HFF-Myc (cell line): ENCODE data around the gene CELF5.
A peak's percentile ranks its signal among the peaks of the same experiment; 100 is the strongest.
"Not testable (repeated sequence)": the region's sequence is repeated elsewhere in the genome, so short reads cannot be mapped to it uniquely, and the experiment has no call there.

ENCODE experiments used
- DNase-seq: peaks from one replicate; pipeline ENCODE4 v3.0.0-alpha.2; 2011; ENCODE audit warnings: low read depth; ENCODE audit errors: extremely low read depth
- H3K4me3 ChIP-seq: replicated peaks from 2 replicates; pipeline ENCODE4 v1.5.1; 2011; ENCODE audit warnings: low read depth, mild to moderate bottlenecking, control low read depth, low read length
- TF ChIP-seq, protein P1 (sequence below): IDR thresholded peaks from 2 replicates; pipeline ENCODE4 v1.5.1; 2012; ENCODE audit warnings: mild to moderate bottlenecking, low read depth, low read length, control low read depth; ENCODE audit errors: missing control alignments

The CELF5 gene

DNA sequence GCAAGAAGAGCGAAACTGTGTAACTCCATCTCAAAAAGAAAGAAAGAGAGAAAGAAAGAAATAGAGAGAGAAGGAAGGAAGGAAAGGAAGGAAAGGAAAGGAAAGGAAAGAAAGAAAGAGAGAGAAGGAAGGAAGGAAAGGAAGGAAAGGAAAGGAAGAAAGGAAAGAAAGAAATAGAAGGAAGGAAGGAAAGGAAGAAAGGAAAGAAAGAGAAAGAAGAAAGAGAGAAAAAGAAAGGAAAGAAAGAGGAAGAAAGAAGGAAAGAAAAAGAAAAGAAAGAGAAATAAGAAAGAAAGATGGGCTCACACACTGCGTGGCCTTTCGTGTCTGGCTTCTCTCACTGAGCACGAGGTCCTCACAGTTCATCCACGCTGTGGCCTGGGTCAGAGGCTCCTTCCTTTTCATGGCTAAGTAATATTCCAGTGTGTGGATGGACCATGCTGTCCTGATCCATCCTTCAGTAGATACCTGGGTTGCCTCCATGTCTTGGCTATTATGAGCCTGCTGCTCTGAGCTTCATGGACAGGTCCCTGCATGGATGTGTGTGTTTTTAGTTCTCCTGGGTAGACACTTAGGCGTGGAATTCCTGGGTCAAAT lies 74.5 kb downstream of the CELF5 start:
- DNase-seq, result no peak
- no peak overlapping the region for H3K4me3 ChIP-seq
- TF ChIP-seq, protein P1, sequence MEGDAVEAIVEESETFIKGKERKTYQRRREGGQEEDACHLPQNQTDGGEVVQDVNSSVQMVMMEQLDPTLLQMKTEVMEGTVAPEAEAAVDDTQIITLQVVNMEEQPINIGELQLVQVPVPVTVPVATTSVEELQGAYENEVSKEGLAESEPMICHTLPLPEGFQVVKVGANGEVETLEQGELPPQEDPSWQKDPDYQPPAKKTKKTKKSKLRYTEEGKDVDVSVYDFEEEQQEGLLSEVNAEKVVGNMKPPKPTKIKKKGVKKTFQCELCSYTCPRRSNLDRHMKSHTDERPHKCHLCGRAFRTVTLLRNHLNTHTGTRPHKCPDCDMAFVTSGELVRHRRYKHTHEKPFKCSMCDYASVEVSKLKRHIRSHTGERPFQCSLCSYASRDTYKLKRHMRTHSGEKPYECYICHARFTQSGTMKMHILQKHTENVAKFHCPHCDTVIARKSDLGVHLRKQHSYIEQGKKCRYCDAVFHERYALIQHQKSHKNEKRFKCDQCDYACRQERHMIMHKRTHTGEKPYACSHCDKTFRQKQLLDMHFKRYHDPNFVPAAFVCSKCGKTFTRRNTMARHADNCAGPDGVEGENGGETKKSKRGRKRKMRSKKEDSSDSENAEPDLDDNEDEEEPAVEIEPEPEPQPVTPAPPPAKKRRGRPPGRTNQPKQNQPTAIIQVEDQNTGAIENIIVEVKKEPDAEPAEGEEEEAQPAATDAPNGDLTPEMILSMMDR, result no peak

DNA sequence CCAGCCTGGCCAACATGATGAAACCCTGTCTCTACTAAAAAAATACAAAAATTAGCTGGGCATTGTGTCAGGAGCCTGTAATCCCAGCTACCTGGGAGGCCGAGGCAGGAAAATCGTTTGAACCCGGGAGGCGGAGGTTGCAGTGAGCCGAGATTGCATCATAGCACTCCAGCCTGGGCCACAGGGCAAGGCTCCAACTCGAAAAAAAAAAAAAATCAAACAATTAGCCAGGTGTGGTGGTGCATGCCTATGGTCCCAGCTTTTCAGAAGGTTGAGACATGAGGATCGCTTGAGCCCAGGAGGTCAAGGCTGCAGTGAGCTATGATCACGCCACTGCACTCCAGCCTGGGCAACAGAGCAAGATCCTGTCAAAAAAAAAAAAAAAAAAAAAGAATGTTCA lies 76.1 kb downstream of the CELF5 start:
- not testable (repeated sequence) for H3K4me3 ChIP-seq, DNase-seq

DNA sequence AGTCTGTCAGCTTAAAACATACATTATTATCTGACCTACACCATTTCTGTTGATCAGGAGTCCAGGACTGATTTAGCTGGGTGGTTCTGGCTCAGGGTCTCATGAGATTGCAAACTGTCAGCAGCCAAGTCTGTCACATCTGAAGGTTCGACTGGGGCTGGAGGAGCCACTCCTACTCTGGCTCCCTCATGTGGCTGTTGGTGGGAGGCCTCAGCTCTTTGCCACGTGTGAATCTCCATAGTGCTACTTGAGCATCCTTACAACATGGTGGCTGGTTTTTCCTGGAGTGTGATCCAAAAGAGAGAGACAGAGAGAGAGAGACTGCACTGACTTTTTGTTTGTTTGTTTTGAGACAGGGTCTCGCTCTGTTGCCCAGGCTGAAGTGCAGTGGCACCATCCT lies 78.3 kb downstream of the CELF5 start:
- TF ChIP-seq, protein P1, result peak; percentile 15
- no peak overlapping the region for H3K4me3 ChIP-seq
- no peak for DNase-seq

DNA sequence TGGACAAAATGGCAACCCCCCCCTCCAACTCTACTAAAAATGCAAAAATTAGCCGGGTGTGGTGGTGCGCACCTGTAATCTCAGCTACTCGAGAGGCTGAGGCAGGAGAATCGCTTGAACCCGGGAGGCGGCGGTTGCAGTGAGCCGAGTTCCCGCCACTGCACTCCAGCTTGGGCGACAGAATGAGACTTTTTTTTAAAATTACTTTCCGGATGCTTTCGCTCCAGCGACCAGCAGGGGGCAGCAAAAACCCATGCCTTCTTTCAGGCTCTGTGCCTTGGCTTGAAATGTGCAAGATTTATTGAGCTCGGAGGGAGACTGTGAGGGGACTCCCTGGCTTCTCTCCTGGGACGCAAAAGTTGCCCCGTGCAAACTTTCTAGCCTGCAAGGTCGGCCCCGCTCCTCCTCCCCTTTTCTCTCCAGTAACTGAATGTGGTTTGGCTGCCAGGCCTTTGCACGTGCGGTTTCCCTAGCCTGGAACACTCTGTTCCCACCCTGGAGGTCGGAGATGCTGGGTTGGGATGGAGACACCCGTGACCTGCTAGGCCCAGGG lies 80.5 kb downstream of the CELF5 start:
- H3K4me3 ChIP-seq, result no peak overlapping the region
- DNase-seq, result peak; percentile 55
- TF ChIP-seq, protein P1, result peak; percentile 82

DNA sequence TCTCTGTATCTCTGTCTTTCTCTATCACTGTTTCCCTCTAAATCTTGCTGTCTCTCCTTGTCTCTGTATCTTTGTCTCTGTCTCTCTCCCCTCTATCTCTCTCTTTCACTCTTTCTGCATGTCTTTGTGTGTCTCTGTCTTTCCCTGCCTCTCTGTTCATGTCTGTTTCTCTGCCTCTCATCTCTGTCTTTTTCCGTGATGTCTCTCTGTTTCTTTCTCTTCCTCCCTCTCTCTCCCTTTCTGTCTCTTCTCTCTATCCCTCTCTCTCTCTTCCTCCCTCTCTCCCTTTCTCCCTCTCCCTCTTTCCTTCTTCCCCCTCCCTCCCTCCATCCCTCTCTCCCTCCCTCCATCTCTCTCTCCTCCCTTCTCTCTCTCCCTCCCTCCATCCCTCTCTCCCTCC lies 85.3 kb downstream of the CELF5 start:
- H3K4me3 ChIP-seq, result no peak overlapping the region
- no peak for DNase-seq
- TF ChIP-seq, protein P1, result no peak

DNA sequence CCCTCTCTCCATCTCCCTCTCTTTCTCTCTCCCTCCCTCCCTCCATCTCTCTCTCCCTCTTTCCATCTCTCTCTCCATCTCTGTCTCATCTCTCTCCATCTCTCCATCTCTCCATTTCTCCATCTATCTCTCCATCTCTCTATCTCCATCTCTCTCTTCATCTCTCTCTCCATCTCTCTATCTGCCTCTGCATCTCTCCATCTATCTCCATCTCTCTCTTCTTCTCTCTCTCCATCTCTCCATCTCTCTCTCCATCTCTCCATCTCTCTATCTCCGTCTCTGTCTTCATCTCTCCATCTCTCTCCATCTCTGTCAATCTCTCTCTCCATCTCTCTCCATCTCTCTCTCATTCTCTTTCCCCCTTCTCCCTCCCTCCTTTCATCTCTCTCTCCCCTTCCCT lies 85.8 kb downstream of the CELF5 start:
- H3K4me3 ChIP-seq, result no peak overlapping the region
- no peak for DNase-seq
- TF ChIP-seq, protein P1, result no peak

DNA sequence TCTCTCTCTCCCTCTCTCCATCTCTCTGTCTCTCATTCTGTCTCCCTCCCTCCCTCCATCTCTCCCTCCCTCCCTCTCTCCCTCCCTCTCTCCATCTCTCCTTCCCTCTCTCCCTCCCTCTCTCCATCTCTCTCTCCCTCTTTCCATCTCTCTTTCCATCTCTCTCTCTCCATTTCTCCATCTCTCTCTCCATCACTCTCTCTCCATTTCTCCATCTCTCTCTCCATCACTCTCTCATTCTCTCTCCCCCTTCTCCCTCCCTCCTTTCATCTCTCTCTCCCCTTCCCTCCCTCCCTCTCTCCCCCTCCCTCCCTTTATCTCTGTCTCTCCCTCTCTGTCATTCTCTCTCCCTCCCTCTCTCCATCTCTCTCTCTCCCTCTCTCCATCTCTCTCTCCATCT lies 86.2 kb downstream of the CELF5 start:
- no peak overlapping the region for H3K4me3 ChIP-seq
- TF ChIP-seq, protein P1, result no peak

More for the DNA sequence above, 86.2 kb downstream of the CELF5 start:
- DNase-seq, result no peak
